Measurements from ENCODE around the gene POLE3.

DNA sequence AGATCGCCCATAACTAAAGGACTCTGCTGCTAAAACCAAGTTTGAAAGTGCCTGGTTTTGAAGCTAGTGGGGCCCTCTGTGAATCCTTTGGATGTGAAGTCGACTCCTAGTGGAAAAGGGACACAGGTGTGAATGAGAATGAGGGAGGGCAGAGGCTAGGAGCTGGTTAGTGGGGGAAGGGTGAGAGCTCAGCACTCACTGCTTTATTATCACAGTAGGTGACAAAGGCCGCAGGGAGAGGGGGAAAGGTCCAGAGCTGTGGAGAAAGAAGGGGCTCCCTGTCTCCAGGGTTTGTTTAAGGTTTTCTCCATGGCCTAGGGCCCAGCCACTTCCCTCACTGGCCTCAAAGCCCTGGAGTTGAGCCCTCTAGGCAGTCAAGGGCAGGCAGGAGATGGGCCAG is 37.2 kb downstream of the POLE3 start:
- no peak for TF ChIP-seq EZH2phosphoT487 (IDR thresholded peaks at IDR 0.05; ENCODE audit: low read length)
- no peak for TF ChIP-seq EZH2 (optimal IDR thresholded peaks at IDR 0.05; ENCODE audit: low read depth, low read length)
- no peak for TF ChIP-seq CTCF (IDR thresholded peaks at IDR 0.05; ENCODE audit: low read length)

Measured in MM.1S (cell line).